Lung (tissue), 12 donors: Measurements from ENCODE around the gene MINDY2. TPM values are rescaled to one million over a fixed set of nuclear protein-coding genes. Genes with fewer than 3 reads are reported as not detected.

Experiments
- ATAC-seq: fragments of 200-7000 bp; cut with Tn5 transposase; one replicate; pipeline ENCODE4 v1.9.1; 2020; ENCODE audit warnings: moderate number of reproducible peaks; ENCODE audit not compliant: insufficient read depth, low FRiP score
- DNase-seq, 3 donors: peaks; one replicate each; pipeline ENCODE4 v3.0.0-alpha.2; 2013 to 2017
- H3K27ac ChIP-seq, 2 donors: one replicate each; pipeline ENCODE4 v1.5.1; 2013; ENCODE audit warnings: mild to moderate bottlenecking in 2 of 2, moderate library complexity in 2 of 2, control low read depth in 1 of 2, inconsistent platforms in 1 of 2, low read depth in 1 of 2, low read length in 1 of 2
- H3K27me3 ChIP-seq, 3 donors: one replicate each; pipeline ENCODE4 v1.5.1; 2013; ENCODE audit warnings: low read length in 2 of 3; ENCODE audit not compliant: control insufficient read depth in 3 of 3, insufficient read depth in 3 of 3
- H3K36me3 ChIP-seq, 4 donors: one replicate each; pipeline ENCODE4 v1.5.1; 2013; ENCODE audit warnings: low read length in 4 of 4, mild to moderate bottlenecking in 1 of 4, moderate library complexity in 1 of 4; ENCODE audit not compliant: control insufficient read depth in 4 of 4, insufficient read depth in 4 of 4
- H3K4me1 ChIP-seq, 5 donors: one replicate each; pipeline ENCODE4 v1.5.1; 2013; ENCODE audit warnings: low read length in 5 of 5, mild to moderate bottlenecking in 2 of 5, moderate library complexity in 1 of 5; ENCODE audit not compliant: control insufficient read depth in 5 of 5, insufficient read depth in 5 of 5
- H3K4me3 ChIP-seq: one replicate; pipeline ENCODE4 v1.5.1; 2013; ENCODE audit warnings: mild to moderate bottlenecking, control low read depth, moderate library complexity
- H3K9ac ChIP-seq, 2 donors: one replicate each; pipeline ENCODE4 v1.5.1; 2013; ENCODE audit warnings: low read length in 2 of 2, control low read depth in 1 of 2; ENCODE audit not compliant: insufficient read depth in 1 of 2
- H3K9me3 ChIP-seq, 4 donors: one replicate each; pipeline ENCODE4 v1.5.1; 2013; ENCODE audit warnings: low read length in 3 of 4, mild to moderate bottlenecking in 1 of 4, moderate library complexity in 1 of 4; ENCODE audit not compliant: control insufficient read depth in 4 of 4, insufficient read depth in 3 of 4
- CTCF ChIP-seq: IDR thresholded peaks from 2 replicates; pipeline ENCODE4 v1.5.1; 2012; ENCODE audit warnings: mild to moderate bottlenecking; ENCODE audit errors: control extremely low read depth, extremely low read depth
- WGBS, 2 donors: extraction: QIAGEN DNeasy Blood & Tissue Kit; methylation state at CpG; one replicate each; pipeline ENCODE4 v1.1.7; 2013; 5-methylcytosine and 5-hydroxymethylcytosine counted together
- polyA plus RNA-seq, 2 donors: library from polyadenylated mRNA; stranded (reverse); fragments of 200-250 nt; gene quantifications; one replicate each; pipeline ENCODE4 v1.2.1, GENCODE V29; 2013
- total RNA-seq, 2 donors: library from RNA; depleted of rRNA in 1 of 2; stranded (reverse); fragments of >200 nt in 1 of 2; gene quantifications; one replicate each; pipeline ENCODE4 v1.2.1, GENCODE V29; 2014 to 2021
- donor health status: control.
- donor health status: control.
- donor health status: Bipolar disorder and iron deficiency.
- donor health status: healthy.
- donor health status: DM: yes; HTN: yes; CAD: no.

Gene MINDY2
- total and polyA plus RNA-seq, 4 donors: 4.1 to 37.9 (median 15.3) TPM

DNA sequence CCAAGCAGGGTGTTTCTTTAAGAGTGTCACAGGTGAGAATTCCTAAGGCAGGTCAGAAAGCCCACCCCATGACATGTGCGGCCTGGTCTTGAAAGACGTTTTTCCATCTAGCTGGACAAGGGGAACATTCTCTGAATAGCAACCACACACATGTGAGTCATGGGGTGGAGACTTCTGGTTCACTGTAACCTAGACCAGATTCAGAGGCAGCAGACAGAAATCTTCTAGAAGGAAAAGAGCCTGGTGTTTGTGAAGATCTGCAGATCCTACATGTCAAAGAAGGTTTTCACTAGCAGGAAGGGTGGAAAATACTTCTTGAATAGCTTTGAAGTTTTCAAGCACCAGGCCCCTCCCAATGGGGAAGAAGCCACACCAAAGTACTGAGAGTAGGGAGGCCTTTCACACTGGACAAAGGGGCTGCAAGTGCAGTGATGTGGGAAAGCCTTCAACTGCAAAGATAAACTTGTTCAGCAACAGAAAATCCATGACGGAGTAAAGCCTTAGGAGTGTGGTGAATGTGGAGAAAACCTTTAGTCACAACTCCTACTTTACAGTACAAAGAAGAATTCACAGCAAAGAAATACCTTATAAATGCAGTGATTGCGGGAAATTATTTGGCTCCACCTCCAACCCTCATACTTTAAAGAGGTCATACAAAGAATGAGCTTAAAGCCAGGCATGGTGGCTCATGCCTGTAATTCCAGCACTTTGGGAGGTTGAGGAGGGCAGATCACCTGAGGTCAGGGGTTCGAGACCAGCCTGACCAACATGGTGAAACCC lies 39.2 kb upstream of the MINDY2 start:
- DNase-seq (no peak), ATAC-seq (no peak)
- WGBS, 2 donors: 87 to 92% methylated on average over 5 of the region's 5 CpGs
- peak overlapping the region in 1 of 2 donors; percentile 49 for H3K27ac ChIP-seq
- no peaks in the 10 kb centered on the region for H3K36me3 ChIP-seq
- H3K27me3 ChIP-seq: no peaks in the 10 kb centered on the region
- H3K9ac ChIP-seq: no peak overlapping the region
- peaks cover 0 to 32% (median 0%) of the 10 kb centered on the region in 5 donors for H3K4me1 ChIP-seq
- TF ChIP-seq CTCF: no peak
- no peak overlapping the region for H3K4me3 ChIP-seq
- H3K9me3 ChIP-seq: no peaks in the 10 kb centered on the region

GRCh38 chr15:58732625-58733363 lies 38.3 kb upstream of the MINDY2 start:
- no peaks in the 10 kb centered on the region for H3K9me3 ChIP-seq
- ATAC-seq (no peak), DNase-seq (no peak)
- no peak for TF ChIP-seq CTCF
- peak overlapping the region in 1 of 2 donors; percentile 62 for H3K27ac ChIP-seq
- WGBS, 2 donors: 95 to 96% methylated on average over 4 of the region's 4 CpGs
- no peak overlapping the region for H3K9ac ChIP-seq
- H3K27me3 ChIP-seq: no peaks in the 10 kb centered on the region
- H3K4me1 ChIP-seq: peaks cover 0 to 36% (median under 1%) of the 10 kb centered on the region in 5 donors
- no peaks in the 10 kb centered on the region for H3K36me3 ChIP-seq
- H3K4me3 ChIP-seq: no peak overlapping the region

- DNase-seq (no peak), ATAC-seq (no peak)
- no peak overlapping the region for H3K4me3 ChIP-seq
- H3K9me3 ChIP-seq: no peaks in the 10 kb centered on the region
- H3K36me3 ChIP-seq: no peaks in the 10 kb centered on the region
- H3K9ac ChIP-seq: no peak overlapping the region
- no peaks in the 10 kb centered on the region for H3K27me3 ChIP-seq
- H3K27ac ChIP-seq: no peak overlapping the region
- 68 to 87% methylated on average over 2 of the region's 2 CpGs for WGBS, 2 donors
- TF ChIP-seq CTCF: no peak
- peaks cover 2 to 44% (median 6%) of the 10 kb centered on the region in 5 donors for H3K4me1 ChIP-seq
Observed at GRCh38 chr15:58734859-58735258, 36.2 kb upstream of the MINDY2 start.
